Measurements from ENCODE around the gene SNX1. TPM values are rescaled to one million over a fixed set of nuclear protein-coding genes. Genes with fewer than 3 reads are reported as not detected.

The SNX1 gene
- total and polyA plus RNA-seq, 2 of the 13 experiments (the other 11 are each of a cell fraction or from before 2014, with no cell fraction given): 29.3 to 60.1 TPM

DNA sequence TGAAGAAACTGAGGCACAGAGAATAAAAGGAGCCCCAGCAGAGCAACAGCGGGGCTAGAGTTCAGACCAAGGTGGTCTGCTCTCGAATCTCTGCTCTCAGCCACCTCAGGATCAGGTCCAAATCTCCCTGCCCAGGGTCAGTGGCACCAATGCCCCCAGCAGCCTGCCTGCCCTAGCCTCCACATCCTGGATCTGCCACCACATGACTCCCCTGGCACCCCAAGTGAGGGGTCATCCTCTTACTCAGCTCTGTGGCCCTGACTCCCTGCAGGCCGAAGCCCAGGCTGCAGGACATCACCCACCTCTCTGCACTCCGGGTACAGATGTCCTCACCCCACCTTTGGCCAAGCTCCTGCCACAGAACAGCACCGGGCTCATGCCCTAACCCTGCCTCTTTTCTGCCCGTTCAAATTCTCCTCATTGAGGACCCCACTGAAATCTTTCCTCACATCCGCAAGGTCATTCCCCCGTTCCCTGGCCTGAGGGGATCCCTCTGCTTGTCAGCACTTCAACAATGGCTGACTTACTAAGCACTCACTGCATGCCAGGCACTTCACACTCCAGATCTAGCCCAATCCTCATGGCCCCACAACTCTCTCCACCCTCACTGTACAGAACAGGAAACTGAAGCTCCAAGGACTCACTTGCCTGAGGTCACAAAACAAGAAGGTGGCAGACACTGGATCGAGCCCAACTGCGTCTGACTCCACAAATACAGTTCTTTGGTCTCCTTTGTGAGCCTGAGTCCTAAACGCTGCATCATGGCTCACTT is 62.8 kb downstream of the SNX1 start:
- in situ Hi-C loops (cut with HindIII; ENCODE audit: extremely low pct_ligation_motif_present, low pct_unique_long_range_greater_than_20kb): no loop called here
- ATAC-seq: no peak
- Histone ChIP-seq H3K4me1 (ENCODE audit: insufficient read depth, low read length) (peaks cover 44% of the 10 kb centered on the region), H3K9me3 (ENCODE audit: low read length) (no peaks in the 10 kb centered on the region), H3K27ac (ENCODE audit: extremely low read length, insufficient read depth, low read length) (peak overlapping the region; percentile 16), H3K79me2 (ENCODE audit: insufficient read depth, low read length) (peaks cover 31% of the 10 kb centered on the region), H3K4me3 (replicated peaks in 1 of 3; ENCODE audit: insufficient read depth in 1 of 3, low read depth in 2 of 3, low read length in 3 of 3) (no peak overlapping the region), H2AFZ (ENCODE audit: low read length) (no peak overlapping the region), H4K20me1 (ENCODE audit: insufficient read depth, low read length) (peaks cover 44% of the 10 kb centered on the region), H3K9ac (ENCODE audit: insufficient read depth, low read depth, low read length) (peak overlapping the region; percentile 20; the same call in 1 of the 2 replicates), H3K4me2 (ENCODE audit: low read depth, low read length) (peak overlapping the region; percentile 33; the same call in 1 of the 2 replicates), H3K36me3 (replicated peaks in 1 of 2; ENCODE audit: control insufficient read depth in 1 of 2, insufficient read depth in 2 of 2, low read length in 2 of 2) (peaks cover 32 to 49% of the 10 kb centered on the region in 2 experiments), H3K27me3 (ENCODE audit: control insufficient read depth in 1 of 2, insufficient read depth in 2 of 2, low read length in 2 of 2) (no peaks in the 10 kb centered on the region; a peak in 1 of 5 replicates)
- intact Hi-C loops (cut with micrococcal nuclease; ENCODE audit: unreplicated experiment): no loop called here
- no TSS peak for BruUV-seq (replicated peaks)
- ChIA-PET CTCF (ENCODE audit: low intra/inter-chr PET ratio, low total read pairs) (no interaction called here), POLR2A (no interaction called here)
- no peak for FAIRE-seq
- DNase-seq (ENCODE audit: low spot score): no peak
- 89% methylated on average over 11 of the region's 11 CpGs for WGBS (ENCODE audit: low lambda C conversion rate)
- TF ChIP-seq FOXO1 (CRISPR knock-in tag; IDR thresholded peaks at IDR 0.05): no peak
- no peak for TF ChIP-seq SNAI1 (CRISPR knock-in tag; IDR thresholded peaks at IDR 0.05; ENCODE audit: borderline replicate concordance)
- TF ChIP-seq AGO1 (IDR thresholded peaks at IDR 0.05; ENCODE audit: low read depth, low read length, poor library complexity, severe bottlenecking): peak; percentile 46
- TF ChIP-seq, protein P1, sequence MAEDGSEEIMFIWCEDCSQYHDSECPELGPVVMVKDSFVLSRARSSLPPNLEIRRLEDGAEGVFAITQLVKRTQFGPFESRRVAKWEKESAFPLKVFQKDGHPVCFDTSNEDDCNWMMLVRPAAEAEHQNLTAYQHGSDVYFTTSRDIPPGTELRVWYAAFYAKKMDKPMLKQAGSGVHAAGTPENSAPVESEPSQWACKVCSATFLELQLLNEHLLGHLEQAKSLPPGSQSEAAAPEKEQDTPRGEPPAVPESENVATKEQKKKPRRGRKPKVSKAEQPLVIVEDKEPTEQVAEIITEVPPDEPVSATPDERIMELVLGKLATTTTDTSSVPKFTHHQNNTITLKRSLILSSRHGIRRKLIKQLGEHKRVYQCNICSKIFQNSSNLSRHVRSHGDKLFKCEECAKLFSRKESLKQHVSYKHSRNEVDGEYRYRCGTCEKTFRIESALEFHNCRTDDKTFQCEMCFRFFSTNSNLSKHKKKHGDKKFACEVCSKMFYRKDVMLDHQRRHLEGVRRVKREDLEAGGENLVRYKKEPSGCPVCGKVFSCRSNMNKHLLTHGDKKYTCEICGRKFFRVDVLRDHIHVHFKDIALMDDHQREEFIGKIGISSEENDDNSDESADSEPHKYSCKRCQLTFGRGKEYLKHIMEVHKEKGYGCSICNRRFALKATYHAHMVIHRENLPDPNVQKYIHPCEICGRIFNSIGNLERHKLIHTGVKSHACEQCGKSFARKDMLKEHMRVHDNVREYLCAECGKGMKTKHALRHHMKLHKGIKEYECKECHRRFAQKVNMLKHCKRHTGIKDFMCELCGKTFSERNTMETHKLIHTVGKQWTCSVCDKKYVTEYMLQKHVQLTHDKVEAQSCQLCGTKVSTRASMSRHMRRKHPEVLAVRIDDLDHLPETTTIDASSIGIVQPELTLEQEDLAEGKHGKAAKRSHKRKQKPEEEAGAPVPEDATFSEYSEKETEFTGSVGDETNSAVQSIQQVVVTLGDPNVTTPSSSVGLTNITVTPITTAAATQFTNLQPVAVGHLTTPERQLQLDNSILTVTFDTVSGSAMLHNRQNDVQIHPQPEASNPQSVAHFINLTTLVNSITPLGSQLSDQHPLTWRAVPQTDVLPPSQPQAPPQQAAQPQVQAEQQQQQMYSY (CRISPR knock-in tag; IDR thresholded peaks at IDR 0.05): no peak
- TF ChIP-seq AGO2 (optimal IDR thresholded peaks at IDR 0.05; ENCODE audit: low read depth, low read length): peak; percentile 64
- TF ChIP-seq ZFP82 (CRISPR knock-in tag; IDR thresholded peaks at IDR 0.05; ENCODE audit: borderline replicate concordance): no peak
- TF ChIP-seq MBNL3 (CRISPR knock-in tag; conservative IDR thresholded peaks at IDR 0.05): no peak
- no peak for TF ChIP-seq CEBPB (IDR thresholded peaks at IDR 0.05; ENCODE audit: borderline replicate concordance, low read depth, low read length)
- TF ChIP-seq, protein P2, sequence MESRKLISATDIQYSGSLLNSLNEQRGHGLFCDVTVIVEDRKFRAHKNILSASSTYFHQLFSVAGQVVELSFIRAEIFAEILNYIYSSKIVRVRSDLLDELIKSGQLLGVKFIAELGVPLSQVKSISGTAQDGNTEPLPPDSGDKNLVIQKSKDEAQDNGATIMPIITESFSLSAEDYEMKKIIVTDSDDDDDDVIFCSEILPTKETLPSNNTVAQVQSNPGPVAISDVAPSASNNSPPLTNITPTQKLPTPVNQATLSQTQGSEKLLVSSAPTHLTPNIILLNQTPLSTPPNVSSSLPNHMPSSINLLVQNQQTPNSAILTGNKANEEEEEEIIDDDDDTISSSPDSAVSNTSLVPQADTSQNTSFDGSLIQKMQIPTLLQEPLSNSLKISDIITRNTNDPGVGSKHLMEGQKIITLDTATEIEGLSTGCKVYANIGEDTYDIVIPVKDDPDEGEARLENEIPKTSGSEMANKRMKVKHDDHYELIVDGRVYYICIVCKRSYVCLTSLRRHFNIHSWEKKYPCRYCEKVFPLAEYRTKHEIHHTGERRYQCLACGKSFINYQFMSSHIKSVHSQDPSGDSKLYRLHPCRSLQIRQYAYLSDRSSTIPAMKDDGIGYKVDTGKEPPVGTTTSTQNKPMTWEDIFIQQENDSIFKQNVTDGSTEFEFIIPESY (CRISPR knock-in tag; IDR thresholded peaks at IDR 0.05): no peak
- no peak for TF ChIP-seq SSRP1 (CRISPR knock-in tag; IDR thresholded peaks at IDR 0.05)
- TF ChIP-seq ZNF329 (CRISPR knock-in tag; IDR thresholded peaks at IDR 0.05; ENCODE audit: low read depth): no peak
- 0 out of 2 replicates have a peak, but pooled peaks have one; percentile 19 for TF ChIP-seq ZNF350 (CRISPR knock-in tag; IDR thresholded peaks at IDR 0.05; ENCODE audit: borderline replicate concordance, low read depth)
- TF ChIP-seq NONO (IDR thresholded peaks at IDR 0.05): no peak
- 0 out of 2 replicates have a peak, but pooled peaks have one; percentile 21 for TF ChIP-seq NONO (CRISPR knock-in tag; conservative IDR thresholded peaks at IDR 0.05)
- no peak for TF ChIP-seq ZFX (CRISPR knock-in tag; IDR thresholded peaks at IDR 0.05; ENCODE audit: low read depth)
- no peak for TF ChIP-seq MYNN (CRISPR knock-in tag; IDR thresholded peaks at IDR 0.05; ENCODE audit: low read depth)

Data from HepG2 (cell line).